K562 (cell line): ENCODE data around the gene PRKAA2. TPM values are rescaled to one million over a fixed set of nuclear protein-coding genes. Genes with fewer than 3 reads are reported as not detected.

Experiments used
- ATAC-seq: fragments of 200-7000 bp; cut with Tn5 transposase; 3 replicates; pipeline ENCODE4 v1.9.1; 2020; ENCODE audit warnings: moderate library complexity
- BruUV-seq: library from RNA; stranded (reverse); fragments of 400-500 nt; replicated peaks from 2 replicates; lab custom pipeline; 2021; lab: Mats Ljungman, UMichigan
- CTCF ChIA-PET: fragments of 300-600 bp; formaldehyde crosslinking; extraction: SDS; loops from one replicate; lab custom pipeline; 2021; ENCODE audit warnings: low intra/inter-chr PET ratio; lab: Yijun Ruan, JAX
- POLR2A ChIA-PET: fragments of 300-600, 350-650 bp; sonication (Branson Sonifier 250); formaldehyde crosslinking; extraction: SDS; loops from one replicate; lab custom pipeline; 2021; ENCODE audit warnings: antibody characterized with exemption, inconsistent platforms; lab: Yijun Ruan, JAX
- DNase-seq, 4 experiments: peaks; one replicate each; pipeline versions ENCODE4 v3.0.0 to v3.0.0-alpha.2; 2011 to 2018; ENCODE audit warnings: low spot score in 3 of 4, mixed read lengths in 3 of 4; ENCODE audit errors: extremely low read depth in 1 of 4
- FAIRE-seq: peaks from 2 replicates; lab custom pipeline; 2011; peaks lifted over from hg19 to GRCh38; lab: Jason Lieb, UNC
- H2AFZ ChIP-seq: 2 replicates; pipeline ENCODE4 v1.6.0; 2011; ENCODE audit warnings: low read depth, low read length, control low read depth, inconsistent platforms
- H3K27ac ChIP-seq: fragments of 200-600 bp; 3 replicates; pipeline ENCODE4 v1.8.0; 2011; ENCODE audit warnings: low read depth, mild to moderate bottlenecking, control low read depth, inconsistent platforms, low read length, moderate library complexity, mixed read lengths; ENCODE audit errors: extremely low read depth
- H3K27me3 ChIP-seq, 2 experiments: fragments of 300-600 bp in 1 of 2; 2 replicates in 1 of 2; 3 replicates in 1 of 2; pipeline versions ENCODE4 v1.6.0 to v1.8.0; 2011; ENCODE audit warnings: inconsistent platforms in 2 of 2, low read length in 2 of 2, mild to moderate bottlenecking in 1 of 2, mixed read lengths in 1 of 2, moderate library complexity in 1 of 2; ENCODE audit not compliant: control insufficient read depth in 2 of 2, insufficient read depth in 2 of 2
- H3K36me3 ChIP-seq: fragments of 300-600 bp; 3 replicates; pipeline ENCODE4 v1.8.0; 2011; ENCODE audit warnings: mild to moderate bottlenecking, low read length, inconsistent platforms; ENCODE audit not compliant: control insufficient read depth, insufficient read depth
- H3K4me1 ChIP-seq, 2 experiments: fragments of 200-600 bp in 1 of 2; replicated peaks in 1 of 2; 2 replicates in 1 of 2; 3 replicates in 1 of 2; pipeline versions ENCODE4 v1.5.1 to v1.8.0; 2011; ENCODE audit warnings: inconsistent platforms in 2 of 2, low read length in 2 of 2, mild to moderate bottlenecking in 1 of 2, mixed read lengths in 1 of 2, moderate library complexity in 1 of 2; ENCODE audit not compliant: control insufficient read depth in 2 of 2, insufficient read depth in 2 of 2
- H3K4me2 ChIP-seq: 2 replicates; pipeline ENCODE4 v1.6.1; 2011; ENCODE audit warnings: low read length, control low read depth, inconsistent platforms, mixed read lengths; ENCODE audit not compliant: insufficient read depth
- H3K4me3 ChIP-seq: fragments of 200-600 bp; sonication (generic), shearing (Covaris generic); 2 replicates; pipeline ENCODE4 v1.5.1; 2016; ENCODE audit warnings: control low read depth, inconsistent platforms
- H3K79me2 ChIP-seq: fragments of 200-600 bp; 3 replicates; pipeline ENCODE4 v1.8.0; 2011; ENCODE audit warnings: low read length, inconsistent platforms; ENCODE audit not compliant: control insufficient read depth, insufficient read depth
- H3K9ac ChIP-seq, 2 experiments: 2 replicates each; pipeline versions ENCODE4 v1.6.0 to v1.6.1; 2011; ENCODE audit warnings: low read depth in 2 of 2, low read length in 2 of 2, control low read depth in 1 of 2, inconsistent platforms in 1 of 2, mild to moderate bottlenecking in 1 of 2, mixed read lengths in 1 of 2; ENCODE audit not compliant: insufficient read depth in 1 of 2
- H3K9me1 ChIP-seq: one replicate; pipeline ENCODE4 v1.6.0; 2011; ENCODE audit warnings: inconsistent platforms, mild to moderate bottlenecking, low read length, moderate library complexity; ENCODE audit not compliant: control insufficient read depth, insufficient read depth
- H3K9me3 ChIP-seq: replicated peaks from 2 replicates; pipeline ENCODE4 v1.5.1; 2011; ENCODE audit warnings: low read depth, low read length, inconsistent platforms; ENCODE audit not compliant: control insufficient read depth, insufficient read depth
- H4K20me1 ChIP-seq: replicated peaks from 2 replicates; pipeline ENCODE4 v1.6.1; 2011; ENCODE audit warnings: low read length, inconsistent platforms, mixed read lengths; ENCODE audit not compliant: control insufficient read depth, insufficient read depth
- ARID1B ChIP-seq: fragments of 450-650 bp; IDR thresholded peaks from 2 replicates; pipeline ENCODE4 v1.6.1; 2016; ENCODE audit warnings: antibody characterized with exemption, mild to moderate bottlenecking, inconsistent platforms
- BHLHE40 ChIP-seq: IDR thresholded peaks from 2 replicates; pipeline ENCODE4 v1.6.1; 2011; ENCODE audit warnings: low read length, improper control_type of control experiment
- CBX5 ChIP-seq: IDR thresholded peaks from 2 replicates; pipeline ENCODE4 v1.6.1; 2014; ENCODE audit warnings: low read depth, borderline replicate concordance
- JUND ChIP-seq, 2 experiments: IDR thresholded peaks; 2 replicates in 1 of 2; 3 replicates in 1 of 2; pipeline ENCODE4 v1.6.1; 2011; ENCODE audit warnings: borderline replicate concordance in 2 of 2, low read depth in 2 of 2, low read length in 2 of 2, improper control_type of control experiment in 1 of 2, missing biosample characterization in 1 of 2, missing genetic modification characterization in 1 of 2, missing genetic modification reagents in 1 of 2
- MCM5 ChIP-seq: fragments of 450-650 bp; IDR thresholded peaks from 2 replicates; pipeline ENCODE4 v1.6.1; 2016; ENCODE audit warnings: low read depth
- NR2C1 ChIP-seq, 2 experiments: fragments of 450-650 bp; IDR thresholded peaks; 2 replicates each; pipeline ENCODE4 v1.6.1; 2017; ENCODE audit warnings: mild to moderate bottlenecking in 2 of 2, antibody characterized with exemption in 1 of 2, inconsistent platforms in 1 of 2, missing compliant biosample characterization in 1 of 2, missing genetic modification characterization in 1 of 2
- PURB ChIP-seq: sonication (generic); formaldehyde crosslinking; IDR thresholded peaks from 2 replicates; pipeline ENCODE4 v1.9.0; 2021; ENCODE audit warnings: low read depth, mild to moderate bottlenecking, missing genetic modification reagents
- RHOXF2B ChIP-seq: fragments of 250-450 bp; sonication (Bioruptor Pico); conservative IDR thresholded peaks from 2 replicates; pipeline ENCODE4 v1.5.1; 2021
- SMARCE1 ChIP-seq: fragments of 450-650 bp; IDR thresholded peaks from 2 replicates; pipeline ENCODE4 v1.7.1; 2016; ENCODE audit warnings: mild to moderate bottlenecking
- SOX6 ChIP-seq: fragments of 450-650 bp; IDR thresholded peaks from 2 replicates; pipeline ENCODE4 v1.6.1; 2014; ENCODE audit warnings: mild to moderate bottlenecking
- TAF15 ChIP-seq: fragments of 200-400 bp; formaldehyde crosslinking; IDR thresholded peaks from 2 replicates; pipeline ENCODE4 v1.6.1; 2017; ENCODE audit warnings: mild to moderate bottlenecking, low read depth, low read length, moderate library complexity
- WGBS: fragments of 100-300 bp; shearing (Covaris generic); methylation state at CpG from one replicate; pipeline ENCODE4 v1.1.6; 2016; ENCODE audit warnings: low coverage, mixed read lengths; ENCODE audit not compliant: insufficient coverage; ENCODE audit errors: missing lambda C conversion rate; 5-methylcytosine and 5-hydroxymethylcytosine counted together
- in situ Hi-C: fragments of 300-500 bp; cut with MboI; formaldehyde crosslinking; loops from 4 replicates; pipeline ENCODE4 v1.15.0; 2018; ENCODE audit warnings: inconsistent platforms, mixed read lengths
- intact Hi-C: fragments of 100-400 bp; cut with micrococcal nuclease; formaldehyde crosslinking; loops from 2 replicates; pipeline ENCODE4 v1.14.2; 2022
- polyA plus RNA-seq, 8 experiments: library from polyadenylated mRNA; depleted of rRNA in 4 of 8; stranded (reverse) in 5 of 8; unstranded in 3 of 8; fragments of >200 nt; fragmentation: Nextera tagmentation in 2 of 8; fragmentation: Illumina TruSeq in 1 of 8; extraction: Ambion mirVana in 2 of 8; extraction: Trizol in 1 of 8; gene quantifications; 2 replicates each; pipeline versions ENCODE4 v1.2.1 to v1.2.3, GENCODE V29; 2011 to 2014; ENCODE audit warnings: inconsistent platforms in 1 of 8, missing spikeins in 1 of 8
- total RNA-seq, 7 experiments: library from RNA; depleted of rRNA in 6 of 7; stranded (reverse); fragments of >200 nt in 6 of 7; fragmentation: Illumina TruSeq in 2 of 7; extraction: Trizol in 2 of 7; gene quantifications; 2 replicates each; pipeline versions ENCODE4 v1.2.1 to v1.2.3, GENCODE V29; 2011 to 2021; ENCODE audit warnings: low replicate concordance in 1 of 7
- TF ChIP-seq, protein P1 (sequence below): fragments of 250-450 bp; sonication (Bioruptor Pico); IDR thresholded peaks from 2 replicates; pipeline ENCODE4 v1.4.0; 2020; ENCODE audit warnings: mild to moderate bottlenecking, moderate library complexity, borderline replicate concordance

Gene PRKAA2
- total and polyA plus RNA-seq, 9 of the 15 experiments (the other 6 are each of a cell fraction or from before 2014, with no cell fraction given), result 0.01 TPM; not detected in 8

DNA sequence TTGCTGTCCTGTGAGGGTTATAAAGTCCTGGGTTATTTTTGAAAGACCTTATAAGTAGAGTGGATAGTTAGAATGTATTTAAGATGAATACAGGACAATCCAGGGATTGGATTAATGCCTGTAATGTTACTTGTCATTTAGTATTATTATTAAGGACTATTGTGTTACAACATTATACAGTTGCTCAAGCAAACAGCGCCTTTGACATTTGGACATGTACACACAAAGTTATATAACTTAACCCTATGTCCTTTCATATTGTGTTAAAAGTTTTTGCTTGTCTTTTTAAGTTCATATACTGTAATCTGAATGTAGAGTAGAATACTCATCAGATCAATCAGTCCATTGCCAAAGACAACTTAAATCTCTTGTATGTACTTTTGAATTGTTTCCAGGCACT, 2.0 kb downstream of the PRKAA2 start:
- BruUV-seq, result no TSS peak
- no peak overlapping the region for H3K27ac ChIP-seq
- in situ Hi-C loops, result no loop called here

More for the DNA sequence above, 2.0 kb downstream of the PRKAA2 start:
- no peak overlapping the region for H2AFZ ChIP-seq
- no peaks in the 10 kb centered on the region for H3K9me3 ChIP-seq
- CTCF ChIA-PET, result no interaction called here
- POLR2A ChIA-PET, result no interaction called here
- H3K4me3 ChIP-seq, result no peak overlapping the region
- H3K4me1 ChIP-seq, result peaks cover 0 to 11% of the 10 kb centered on the region in 2 experiments; a peak in 2 of 5 replicates
- H3K9ac ChIP-seq, result no peak overlapping the region
- peaks cover 5 to 15% of the 10 kb centered on the region in 2 experiments; a peak in 3 of 5 replicates for H3K27me3 ChIP-seq
- H3K36me3 ChIP-seq, result no peaks in the 10 kb centered on the region
- DNase-seq (no peak), FAIRE-seq (no peak), ATAC-seq (no peak)
- WGBS, result 0% methylated on average over 1 of the region's 1 CpG
- no peaks in the 10 kb centered on the region for H3K9me1 ChIP-seq
- no peak overlapping the region for H3K4me2 ChIP-seq
- H4K20me1 ChIP-seq, result no peaks in the 10 kb centered on the region
- H3K79me2 ChIP-seq, result no peaks in the 10 kb centered on the region
- intact Hi-C loops, result no loop called here
- TF ChIP-seq CBX5 (no peak), NR2C1 (IDR thresholded peaks at IDR 0.05) (no peak), NR2C1 (tag; IDR thresholded peaks at IDR 0.05) (no peak), MCM5 (no peak), JUND (IDR thresholded peaks at IDR 0.05; ENCODE audit: borderline replicate concordance, low read depth, low read length) (no peak), JUND (tag; IDR thresholded peaks at IDR 0.05; ENCODE audit: borderline replicate concordance, low read depth, low read length) (no peak), ARID1B (no peak), TAF15 (no peak), PURB (CRISPR knock-in tag) (no peak), RHOXF2B (no peak), BHLHE40 (no peak), SOX6 (no peak), SMARCE1 (no peak)
- TF ChIP-seq, protein P1, sequence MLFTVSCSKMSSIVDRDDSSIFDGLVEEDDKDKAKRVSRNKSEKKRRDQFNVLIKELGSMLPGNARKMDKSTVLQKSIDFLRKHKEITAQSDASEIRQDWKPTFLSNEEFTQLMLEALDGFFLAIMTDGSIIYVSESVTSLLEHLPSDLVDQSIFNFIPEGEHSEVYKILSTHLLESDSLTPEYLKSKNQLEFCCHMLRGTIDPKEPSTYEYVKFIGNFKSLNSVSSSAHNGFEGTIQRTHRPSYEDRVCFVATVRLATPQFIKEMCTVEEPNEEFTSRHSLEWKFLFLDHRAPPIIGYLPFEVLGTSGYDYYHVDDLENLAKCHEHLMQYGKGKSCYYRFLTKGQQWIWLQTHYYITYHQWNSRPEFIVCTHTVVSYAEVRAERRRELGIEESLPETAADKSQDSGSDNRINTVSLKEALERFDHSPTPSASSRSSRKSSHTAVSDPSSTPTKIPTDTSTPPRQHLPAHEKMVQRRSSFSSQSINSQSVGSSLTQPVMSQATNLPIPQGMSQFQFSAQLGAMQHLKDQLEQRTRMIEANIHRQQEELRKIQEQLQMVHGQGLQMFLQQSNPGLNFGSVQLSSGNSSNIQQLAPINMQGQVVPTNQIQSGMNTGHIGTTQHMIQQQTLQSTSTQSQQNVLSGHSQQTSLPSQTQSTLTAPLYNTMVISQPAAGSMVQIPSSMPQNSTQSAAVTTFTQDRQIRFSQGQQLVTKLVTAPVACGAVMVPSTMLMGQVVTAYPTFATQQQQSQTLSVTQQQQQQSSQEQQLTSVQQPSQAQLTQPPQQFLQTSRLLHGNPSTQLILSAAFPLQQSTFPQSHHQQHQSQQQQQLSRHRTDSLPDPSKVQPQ, result no peak
